Measurements from ENCODE around the gene CALML3.

Gene CALML3

GRCh38 chr10:5573968-5574641, 49.3 kb downstream of the CALML3 start:
- DNase-seq = no peak

GRCh38 chr10:5574642-5575131, 49.9 kb downstream of the CALML3 start:
- DNase-seq = no peak

DNA sequence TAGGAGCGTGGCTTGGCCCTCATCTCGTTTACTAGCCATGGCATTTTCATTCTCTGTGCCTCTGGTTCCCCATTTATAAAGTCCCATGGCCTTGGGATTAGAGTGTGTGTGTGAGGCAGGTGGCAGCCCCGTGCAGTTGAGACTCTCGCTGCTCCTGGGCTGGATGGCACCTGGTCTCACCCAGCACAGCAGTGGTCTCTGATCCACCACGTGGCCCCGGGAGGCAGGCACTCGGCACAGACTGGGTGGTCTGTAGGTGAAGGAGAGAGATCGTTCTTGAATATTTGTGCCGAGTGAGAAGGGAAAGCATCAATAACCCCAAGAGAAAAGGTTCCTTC, 50.4 kb downstream of the CALML3 start:
- DNase-seq = no peak

DNA sequence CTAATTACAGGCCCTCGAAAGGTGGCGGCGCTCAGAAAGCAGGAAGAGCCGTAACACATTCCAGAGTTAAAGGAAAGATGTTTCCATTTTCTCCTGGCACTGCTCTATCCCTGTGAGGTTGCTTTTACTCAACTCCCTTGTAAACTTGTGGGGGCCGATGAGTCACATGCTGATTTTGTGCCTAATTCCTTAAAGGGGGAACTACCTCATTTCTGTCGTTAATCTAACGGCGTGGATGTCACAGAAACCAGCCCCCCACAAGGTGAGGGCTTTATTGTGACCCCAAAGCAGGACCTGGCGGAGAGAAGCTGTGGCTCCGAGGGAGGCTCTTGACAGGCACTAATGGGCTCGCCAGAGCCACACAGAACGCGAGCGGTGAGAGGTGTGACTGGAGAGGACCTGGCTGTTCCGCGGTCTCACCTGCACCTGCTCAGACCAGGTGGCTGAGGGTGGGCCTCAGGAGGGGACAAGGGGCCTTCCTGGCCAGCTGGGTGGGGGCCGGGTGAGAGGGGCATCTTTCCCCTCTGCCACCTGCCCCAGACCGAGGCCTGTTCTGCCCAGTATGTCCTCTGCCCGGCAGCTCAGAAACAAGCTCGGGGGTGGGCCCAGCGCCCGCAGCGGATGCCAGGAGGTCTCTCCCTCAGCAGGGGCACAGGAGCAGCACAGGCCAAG, 50.9 kb downstream of the CALML3 start:
- DNase-seq = no peak

DNA sequence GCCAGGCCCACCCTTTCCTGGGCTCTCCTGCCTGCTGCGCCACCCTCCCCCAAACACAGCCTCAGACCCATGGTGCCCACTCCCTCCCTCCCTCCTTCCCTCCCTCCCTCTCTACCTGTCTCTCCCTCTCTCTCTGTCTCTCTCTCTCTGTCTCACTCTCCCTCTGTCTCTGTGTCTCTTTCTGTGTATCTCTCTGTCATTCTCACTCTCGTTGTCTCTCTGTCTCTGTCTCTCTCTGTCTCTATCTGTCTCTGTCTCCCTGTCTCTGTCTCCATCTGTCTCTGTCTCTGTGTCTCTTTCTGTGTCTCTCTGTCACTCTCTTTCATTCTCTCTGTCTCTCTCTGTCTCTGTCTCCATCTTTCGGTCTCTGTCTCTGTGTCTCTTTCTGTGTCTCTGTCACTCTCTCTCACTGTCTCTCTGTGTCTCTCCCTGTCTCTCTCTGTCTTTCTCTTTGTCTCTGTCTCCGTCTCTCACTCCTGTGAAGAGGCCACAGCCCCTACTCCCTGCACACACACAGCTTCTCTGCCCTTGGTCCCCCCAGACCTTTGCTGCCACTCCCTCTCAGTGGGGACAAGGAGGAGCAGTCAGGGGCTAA, 51.5 kb downstream of the CALML3 start:
- no peak for DNase-seq
